HS-5 (cell line): ENCODE data around the gene IVL.

Experiments
- DNase-seq: peaks from one replicate; pipeline ENCODE4 v3.0.0-alpha.2; 2012; ENCODE audit warnings: low read depth

IVL gene

GRCh38 chr1:152954436-152954835 lies 46.1 kb downstream of the IVL start:
- peak; percentile 10 for DNase-seq

- no peak for DNase-seq
Measured at GRCh38 chr1:152957561-152957960, 49.2 kb downstream of the IVL start.

GRCh38 chr1:152959273-152959672 lies 50.9 kb downstream of the IVL start:
- DNase-seq: no peak

- no peak for DNase-seq
Measured at GRCh38 chr1:152959801-152960451, 51.6 kb downstream of the IVL start.

GRCh38 chr1:152960452-152961044 lies 52.2 kb downstream of the IVL start:
- no peak for DNase-seq
